K562 (cell line): ENCODE results near the gene BCAR3.

Experiments
- ILK ChIP-seq: fragments of 450-650 bp; IDR thresholded peaks from 2 replicates; pipeline ENCODE4 v1.6.1; 2016; ENCODE audit warnings: missing genetic modification characterization, low read depth, mild to moderate bottlenecking, missing compliant biosample characterization, moderate library complexity, borderline replicate concordance
- KLF16 ChIP-seq: IDR thresholded peaks from 2 replicates; pipeline ENCODE4 v1.6.1; 2016; ENCODE audit warnings: antibody characterized with exemption
- NR2C1 ChIP-seq, 2 experiments: fragments of 450-650 bp; IDR thresholded peaks; 2 replicates each; pipeline ENCODE4 v1.6.1; 2017; ENCODE audit warnings: mild to moderate bottlenecking in 2 of 2, antibody characterized with exemption in 1 of 2, inconsistent platforms in 1 of 2, missing compliant biosample characterization in 1 of 2, missing genetic modification characterization in 1 of 2
- PCBP2 ChIP-seq: fragments of 200-400 bp; formaldehyde crosslinking; IDR thresholded peaks from 2 replicates; pipeline ENCODE4 v1.6.1; 2018; ENCODE audit warnings: low read length, low read depth, mild to moderate bottlenecking, moderate library complexity; ENCODE audit not compliant: poor library complexity, severe bottlenecking
- POLR2A ChIP-seq: fragments of 450-650 bp; conservative IDR thresholded peaks from 2 replicates; pipeline ENCODE4 v1.6.1; 2016
- SMC3 ChIP-seq: conservative IDR thresholded peaks from 2 replicates; pipeline ENCODE4 v1.6.1; 2011; ENCODE audit warnings: low read depth, low read length, improper control_type of control experiment; ENCODE audit not compliant: insufficient read depth
- SRSF3 ChIP-seq: fragments of 200-400 bp; formaldehyde crosslinking; IDR thresholded peaks from 2 replicates; pipeline ENCODE4 v1.6.1; 2016; ENCODE audit warnings: mild to moderate bottlenecking, low read length, moderate library complexity; ENCODE audit not compliant: insufficient read depth
- TAF1 ChIP-seq: IDR thresholded peaks from 2 replicates; pipeline ENCODE4 v1.6.1; 2011; ENCODE audit warnings: mild to moderate bottlenecking, low read length, moderate library complexity; ENCODE audit not compliant: insufficient read depth, control insufficient read depth, severe bottlenecking; ENCODE audit errors: extremely low read depth
- ZNF274 ChIP-seq: IDR thresholded peaks from 2 replicates; pipeline ENCODE4 v1.6.1; 2011; ENCODE audit warnings: low read depth, mild to moderate bottlenecking, low read length, moderate library complexity, borderline replicate concordance
- TF ChIP-seq, protein P1 (sequence below), 3 experiments: IDR thresholded peaks in 2 of 3; conservative IDR thresholded peaks in 1 of 3; 2 replicates each; pipeline ENCODE4 v1.5.1; 2011 to 2012; ENCODE audit warnings: low read length in 3 of 3, mild to moderate bottlenecking in 3 of 3, control low read depth in 2 of 3, improper control_type of control experiment in 1 of 3, inconsistent platforms in 1 of 3, low read depth in 1 of 3, mixed read lengths in 1 of 3, moderate library complexity in 1 of 3; ENCODE audit not compliant: insufficient read depth in 2 of 3

DNA sequence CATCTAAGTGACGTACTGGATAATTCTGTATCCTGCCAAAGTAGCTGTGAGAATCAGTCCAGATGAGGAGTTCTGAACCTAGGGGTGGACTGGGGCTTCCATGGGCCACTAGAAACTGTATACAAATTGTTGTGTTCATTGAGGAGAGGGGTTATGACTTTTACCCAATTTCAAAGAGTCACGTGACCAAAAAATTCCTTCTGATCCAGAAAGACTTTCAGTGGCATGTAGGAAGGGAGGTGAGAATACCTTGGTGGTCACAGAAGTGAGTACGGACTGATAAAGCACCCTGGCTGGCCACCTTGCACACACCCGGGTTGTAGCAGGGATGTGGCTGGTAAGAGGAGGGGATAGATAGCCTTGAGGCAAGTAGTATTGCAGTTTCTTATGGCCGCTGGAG is 60.4 kb downstream of the BCAR3 start:
- no peak for TF ChIP-seq ILK (tag)
- TF ChIP-seq TAF1 = no peak
- TF ChIP-seq NR2C1 (IDR thresholded peaks at IDR 0.05) = no peak
- TF ChIP-seq NR2C1 (tag; IDR thresholded peaks at IDR 0.05) = no peak
- TF ChIP-seq, protein P1, sequence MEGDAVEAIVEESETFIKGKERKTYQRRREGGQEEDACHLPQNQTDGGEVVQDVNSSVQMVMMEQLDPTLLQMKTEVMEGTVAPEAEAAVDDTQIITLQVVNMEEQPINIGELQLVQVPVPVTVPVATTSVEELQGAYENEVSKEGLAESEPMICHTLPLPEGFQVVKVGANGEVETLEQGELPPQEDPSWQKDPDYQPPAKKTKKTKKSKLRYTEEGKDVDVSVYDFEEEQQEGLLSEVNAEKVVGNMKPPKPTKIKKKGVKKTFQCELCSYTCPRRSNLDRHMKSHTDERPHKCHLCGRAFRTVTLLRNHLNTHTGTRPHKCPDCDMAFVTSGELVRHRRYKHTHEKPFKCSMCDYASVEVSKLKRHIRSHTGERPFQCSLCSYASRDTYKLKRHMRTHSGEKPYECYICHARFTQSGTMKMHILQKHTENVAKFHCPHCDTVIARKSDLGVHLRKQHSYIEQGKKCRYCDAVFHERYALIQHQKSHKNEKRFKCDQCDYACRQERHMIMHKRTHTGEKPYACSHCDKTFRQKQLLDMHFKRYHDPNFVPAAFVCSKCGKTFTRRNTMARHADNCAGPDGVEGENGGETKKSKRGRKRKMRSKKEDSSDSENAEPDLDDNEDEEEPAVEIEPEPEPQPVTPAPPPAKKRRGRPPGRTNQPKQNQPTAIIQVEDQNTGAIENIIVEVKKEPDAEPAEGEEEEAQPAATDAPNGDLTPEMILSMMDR (IDR thresholded peaks at IDR 0.05 in 2 of 3, conservative IDR thresholded peaks at IDR 0.05 in 1 of 3; ENCODE audit: insufficient read depth in 2 of 3, low read depth in 1 of 3, low read length in 3 of 3) = no peak
- no peak for TF ChIP-seq SRSF3
- no peak for TF ChIP-seq ZNF274
- TF ChIP-seq KLF16 = no peak
- no peak for TF ChIP-seq SMC3
- no peak for TF ChIP-seq POLR2A
- TF ChIP-seq PCBP2 = no peak
